GM15510 (cell line): ENCODE results near the gene ADCY2.

ENCODE experiments used
- POLR2A ChIP-seq: IDR thresholded peaks from 3 replicates; pipeline ENCODE4 v1.6.1; 2011; ENCODE audit warnings: borderline replicate concordance; ENCODE audit not compliant: insufficient read length; ENCODE audit errors: extremely low read depth

ADCY2 gene

DNA sequence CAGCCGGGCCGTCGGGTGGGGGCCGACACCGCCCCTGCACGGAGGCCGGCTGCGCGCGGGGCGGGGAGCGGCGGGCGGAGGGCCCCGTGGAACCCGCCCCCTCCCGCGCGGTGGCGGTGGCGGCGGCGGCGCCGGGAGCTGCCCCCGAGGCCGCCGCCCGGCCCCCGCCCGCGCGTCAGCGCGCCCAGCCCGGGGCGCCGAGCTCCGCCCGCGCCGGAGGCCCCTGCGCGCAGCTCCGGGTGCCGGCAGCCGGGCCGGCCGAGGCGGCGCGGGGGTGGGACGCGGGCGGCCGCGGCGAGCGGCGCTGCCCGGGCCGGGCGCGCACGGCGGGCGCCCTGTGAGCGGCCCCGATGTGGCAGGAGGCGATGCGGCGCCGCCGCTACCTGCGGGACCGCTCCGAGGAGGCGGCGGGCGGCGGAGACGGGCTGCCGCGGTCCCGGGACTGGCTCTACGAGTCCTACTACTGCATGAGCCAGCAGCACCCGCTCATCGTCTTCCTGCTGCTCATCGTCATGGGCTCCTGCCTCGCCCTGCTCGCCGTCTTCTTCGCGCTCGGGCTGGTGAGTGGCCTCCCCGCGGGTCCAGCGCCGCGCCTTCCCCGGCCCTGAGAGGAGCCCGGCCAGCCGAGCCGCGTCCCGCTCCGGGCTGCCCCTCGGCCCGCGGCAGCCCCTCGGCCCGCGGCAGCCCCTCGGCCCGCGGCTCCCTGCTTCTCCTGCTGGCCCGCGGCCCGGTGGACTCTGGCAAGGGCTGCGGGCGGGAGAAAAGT lies at the start of gene ADCY2:
Gene ADCY2, plus strand, starts transcription at position 192 of the 766 bp plus-strand sequence. Its CDS starts 159 bp downstream, at position 351.
- no peak for TF ChIP-seq POLR2A

GRCh38 chr5:7347377-7347776 lies 48.6 kb upstream of the ADCY2 start:
- TF ChIP-seq POLR2A = no peak

- TF ChIP-seq POLR2A = no peak
Measured at GRCh38 chr5:7348168-7348854, 47.6 kb upstream of the ADCY2 start.

GRCh38 chr5:7361593-7361992 lies 34.3 kb upstream of the ADCY2 start:
- no peak for TF ChIP-seq POLR2A

DNA sequence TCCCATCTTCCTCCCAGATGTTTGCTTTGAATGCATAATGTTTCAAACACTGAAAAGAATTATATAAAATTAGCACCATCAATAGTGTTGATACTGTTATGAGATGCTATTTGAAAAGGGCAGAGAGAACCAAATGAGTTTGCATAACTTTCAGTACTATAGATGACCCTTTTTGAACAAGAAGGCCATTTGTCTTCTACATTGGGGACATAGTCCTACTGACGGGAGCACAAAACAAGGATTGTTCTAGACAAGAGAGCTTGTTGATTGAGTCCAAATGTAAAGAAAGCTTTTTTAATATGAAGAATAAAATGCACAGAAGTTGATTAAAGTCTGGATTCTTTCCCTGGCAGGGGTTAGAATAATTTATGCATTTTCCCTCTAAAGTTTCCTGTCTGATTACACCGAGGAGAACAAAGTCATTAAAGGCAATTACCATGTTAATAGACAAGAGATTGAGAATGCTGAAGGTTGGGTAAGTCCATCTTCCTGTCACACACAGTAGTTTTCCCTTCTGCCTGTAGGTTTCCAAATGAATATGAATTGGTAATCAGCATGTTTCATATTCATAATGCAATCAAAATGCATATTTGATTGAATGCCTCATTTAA lies 32.8 kb upstream of the ADCY2 start:
- no peak for TF ChIP-seq POLR2A

DNA sequence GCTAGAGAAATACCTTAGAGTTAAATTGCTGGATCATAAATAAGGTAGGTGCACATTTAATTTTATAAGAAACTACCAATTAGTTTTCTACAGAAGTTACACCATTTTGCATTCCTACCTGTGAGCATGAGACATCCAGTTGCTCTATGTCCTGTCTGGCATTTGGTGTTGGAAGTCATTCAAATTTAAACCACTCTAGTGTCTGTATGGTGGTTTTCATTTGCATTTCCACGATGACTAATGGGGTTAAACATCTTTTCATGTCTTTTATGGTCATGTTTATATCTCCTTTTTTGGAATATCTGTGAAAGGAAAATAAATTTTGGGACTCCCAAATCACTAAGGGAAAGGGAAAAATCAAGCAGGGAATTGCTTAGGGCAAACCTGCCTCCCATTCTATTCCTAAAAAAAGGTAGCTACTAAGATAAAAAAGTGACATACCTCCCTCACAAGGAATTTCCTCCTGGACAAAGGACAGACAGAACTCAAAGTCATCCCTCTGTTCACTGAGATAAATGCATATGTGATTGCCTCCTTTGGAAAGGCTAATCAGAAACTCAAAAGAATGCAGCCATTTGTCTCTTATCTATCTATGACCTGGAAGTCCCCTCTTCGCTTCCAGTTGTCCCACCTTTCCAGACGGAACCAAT lies 31.6 kb upstream of the ADCY2 start:
- no peak for TF ChIP-seq POLR2A

DNA sequence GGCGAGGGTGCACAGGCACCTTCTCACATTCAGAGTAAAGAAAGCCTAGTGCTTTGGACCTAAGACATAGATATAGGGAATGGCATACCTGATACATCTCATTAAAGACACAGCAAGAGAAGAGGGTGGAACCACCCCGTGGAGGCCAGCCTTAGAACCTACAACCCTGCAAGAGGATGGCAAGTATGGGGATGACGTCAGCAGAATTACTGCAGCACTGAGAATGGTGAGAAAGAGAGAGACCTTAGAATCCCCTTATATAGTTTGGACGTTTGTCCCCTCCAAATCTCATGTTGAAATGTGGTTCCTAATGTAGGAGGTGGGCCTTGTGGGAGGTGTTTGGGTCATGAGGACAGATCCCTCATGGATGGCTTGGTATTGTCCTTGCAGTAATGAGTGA lies 28.2 kb upstream of the ADCY2 start:
- TF ChIP-seq POLR2A = no peak

GRCh38 chr5:7372399-7372798 lies 23.5 kb upstream of the ADCY2 start:
- TF ChIP-seq POLR2A = no peak

DNA sequence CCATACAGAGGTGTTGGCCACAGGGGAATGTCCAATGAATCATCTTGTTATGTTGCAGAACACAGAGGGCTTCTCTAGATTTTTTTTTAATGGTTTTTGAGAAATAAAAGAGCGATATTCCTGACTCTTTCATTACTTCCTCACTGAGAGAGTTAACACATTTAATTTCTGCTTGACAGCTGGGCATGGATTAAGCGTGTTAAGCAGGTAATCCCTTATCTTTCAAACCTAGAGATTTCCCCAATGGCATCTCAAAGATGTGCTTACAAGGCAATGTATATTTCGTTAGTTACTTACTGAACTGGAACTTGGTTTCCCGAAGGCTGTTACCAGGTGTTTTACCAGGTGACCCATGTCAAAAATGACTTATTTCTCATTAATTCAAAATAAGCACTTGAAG lies 21.8 kb upstream of the ADCY2 start:
- TF ChIP-seq POLR2A = no peak

DNA sequence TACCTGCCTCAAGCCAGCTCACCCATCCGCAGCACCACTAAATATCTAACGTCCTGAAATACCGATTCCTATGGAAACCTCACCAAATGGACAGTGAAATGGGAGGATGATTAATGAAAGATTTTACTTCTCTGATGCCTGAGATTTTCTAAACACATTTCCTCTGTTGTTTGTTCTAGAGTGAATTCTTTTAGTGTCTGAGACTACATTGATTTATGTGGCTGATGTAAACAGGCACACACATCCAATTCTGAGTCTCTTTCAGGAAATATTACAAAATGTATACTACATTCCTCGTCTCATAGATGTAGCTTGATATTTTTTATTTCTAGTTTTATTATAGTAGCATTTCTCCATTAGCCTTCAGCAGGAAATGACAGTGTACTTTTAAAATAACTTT lies 20.5 kb upstream of the ADCY2 start:
- no peak for TF ChIP-seq POLR2A

DNA sequence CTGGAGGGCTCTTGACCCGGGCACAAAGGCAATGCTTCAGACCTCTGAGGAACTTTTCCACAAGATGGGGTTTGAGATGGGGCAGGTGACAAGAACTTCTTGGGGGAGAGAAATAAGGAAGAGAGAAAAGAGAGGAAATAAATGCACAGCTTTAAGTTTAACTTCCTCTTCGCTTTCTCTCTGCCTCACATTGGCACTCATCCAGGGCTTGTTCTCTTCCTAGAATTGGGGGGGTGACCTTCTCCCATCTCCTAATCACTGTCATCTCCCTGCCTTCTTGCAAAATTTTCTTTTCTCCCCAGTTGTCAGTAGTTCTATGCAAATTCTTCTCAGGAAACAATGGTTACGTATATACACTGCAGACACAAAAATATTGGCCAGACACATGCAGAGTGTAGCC lies 19.1 kb upstream of the ADCY2 start:
- no peak for TF ChIP-seq POLR2A

- no peak for TF ChIP-seq POLR2A
Measured at GRCh38 chr5:7377761-7378160, 18.2 kb upstream of the ADCY2 start.

- TF ChIP-seq POLR2A = no peak
Measured at GRCh38 chr5:7382588-7382987, 13.3 kb upstream of the ADCY2 start.

- TF ChIP-seq POLR2A = no peak
Measured at GRCh38 chr5:7385681-7386080, 10.3 kb upstream of the ADCY2 start.

GRCh38 chr5:7388553-7388952 lies 7.4 kb upstream of the ADCY2 start:
- TF ChIP-seq POLR2A = no peak
